ENCODE data around the gene KITLG.

The KITLG gene

DNA sequence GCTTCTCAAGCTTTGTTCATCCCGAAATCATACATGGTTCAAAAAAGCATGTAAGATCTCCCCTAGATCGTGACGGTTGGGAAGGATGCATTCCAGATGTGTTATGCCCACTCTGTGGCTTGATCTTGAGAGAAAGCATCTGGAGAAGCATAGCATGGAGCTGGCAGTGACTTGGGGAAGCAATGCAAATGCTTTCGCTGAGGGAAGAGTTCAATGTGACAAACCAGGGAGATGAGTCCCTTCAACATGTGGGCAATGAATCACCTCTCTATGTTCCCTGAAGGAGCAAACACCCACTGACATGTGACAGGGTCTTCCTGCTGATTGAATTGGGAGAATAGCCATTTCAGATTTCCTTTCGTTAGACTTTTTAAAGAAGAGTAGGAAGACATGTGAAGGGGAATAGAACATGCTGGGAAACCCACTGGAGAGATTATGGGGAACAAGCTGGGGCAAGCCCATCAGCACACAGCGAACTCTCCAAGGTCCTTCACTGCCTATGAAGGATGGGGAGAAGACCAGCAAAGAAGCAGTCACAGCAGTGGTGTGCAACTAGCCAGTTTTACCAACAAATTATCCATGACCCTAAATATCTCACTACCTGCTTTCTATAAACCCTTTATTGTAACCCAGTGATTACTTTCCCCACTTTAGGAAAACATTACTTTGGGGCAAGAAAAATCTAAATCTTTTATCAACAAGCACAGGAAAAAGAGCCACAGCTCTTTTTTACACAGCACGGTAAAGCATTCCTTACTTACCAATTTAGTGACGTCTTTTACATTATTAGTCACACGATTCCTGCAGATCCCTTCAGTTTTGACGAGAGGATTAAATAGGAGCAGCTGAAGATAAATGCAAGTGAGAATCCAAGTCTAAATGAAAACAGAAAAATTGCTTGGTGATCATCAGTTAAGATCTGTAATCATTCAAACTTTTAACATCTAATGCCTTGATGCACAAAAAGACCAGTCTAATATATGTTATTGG, 35.0 kb downstream of the KITLG start:
- peak; percentile 31 for DNase-seq (ENCODE audit: low read depth)
- TF ChIP-seq, protein P1, sequence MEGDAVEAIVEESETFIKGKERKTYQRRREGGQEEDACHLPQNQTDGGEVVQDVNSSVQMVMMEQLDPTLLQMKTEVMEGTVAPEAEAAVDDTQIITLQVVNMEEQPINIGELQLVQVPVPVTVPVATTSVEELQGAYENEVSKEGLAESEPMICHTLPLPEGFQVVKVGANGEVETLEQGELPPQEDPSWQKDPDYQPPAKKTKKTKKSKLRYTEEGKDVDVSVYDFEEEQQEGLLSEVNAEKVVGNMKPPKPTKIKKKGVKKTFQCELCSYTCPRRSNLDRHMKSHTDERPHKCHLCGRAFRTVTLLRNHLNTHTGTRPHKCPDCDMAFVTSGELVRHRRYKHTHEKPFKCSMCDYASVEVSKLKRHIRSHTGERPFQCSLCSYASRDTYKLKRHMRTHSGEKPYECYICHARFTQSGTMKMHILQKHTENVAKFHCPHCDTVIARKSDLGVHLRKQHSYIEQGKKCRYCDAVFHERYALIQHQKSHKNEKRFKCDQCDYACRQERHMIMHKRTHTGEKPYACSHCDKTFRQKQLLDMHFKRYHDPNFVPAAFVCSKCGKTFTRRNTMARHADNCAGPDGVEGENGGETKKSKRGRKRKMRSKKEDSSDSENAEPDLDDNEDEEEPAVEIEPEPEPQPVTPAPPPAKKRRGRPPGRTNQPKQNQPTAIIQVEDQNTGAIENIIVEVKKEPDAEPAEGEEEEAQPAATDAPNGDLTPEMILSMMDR (conservative IDR thresholded peaks at IDR 0.05; ENCODE audit: low read depth, low read length), result no peak

DNA sequence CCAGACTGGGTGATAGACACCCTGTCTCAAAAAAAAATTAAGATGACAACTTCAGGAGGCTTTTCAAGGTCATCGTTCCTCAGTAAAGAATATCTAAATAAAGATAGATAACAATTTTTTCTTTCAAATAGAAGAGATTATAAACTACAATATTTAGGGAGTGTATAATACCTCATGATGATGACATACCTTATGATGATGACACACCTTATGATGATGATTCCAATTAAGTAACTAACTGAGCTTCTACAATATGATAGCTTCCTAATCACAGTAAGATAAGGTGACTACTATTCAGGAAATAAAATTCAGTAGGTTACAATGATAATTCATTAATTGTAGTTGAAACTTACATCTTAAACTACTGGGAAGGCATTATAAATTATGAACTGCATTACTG, 40.4 kb downstream of the KITLG start:
- no peak overlapping the region for H3K4me3 ChIP-seq (ENCODE audit: low read depth, low read length)
- DNase-seq (ENCODE audit: low read depth), result no peak
- TF ChIP-seq, protein P1 (conservative IDR thresholded peaks at IDR 0.05; ENCODE audit: low read depth, low read length), result no peak

More for the DNA sequence above, 35.0 kb downstream of the KITLG start:
- H3K4me3 ChIP-seq (ENCODE audit: low read depth, low read length), result no peak overlapping the region

DNA sequence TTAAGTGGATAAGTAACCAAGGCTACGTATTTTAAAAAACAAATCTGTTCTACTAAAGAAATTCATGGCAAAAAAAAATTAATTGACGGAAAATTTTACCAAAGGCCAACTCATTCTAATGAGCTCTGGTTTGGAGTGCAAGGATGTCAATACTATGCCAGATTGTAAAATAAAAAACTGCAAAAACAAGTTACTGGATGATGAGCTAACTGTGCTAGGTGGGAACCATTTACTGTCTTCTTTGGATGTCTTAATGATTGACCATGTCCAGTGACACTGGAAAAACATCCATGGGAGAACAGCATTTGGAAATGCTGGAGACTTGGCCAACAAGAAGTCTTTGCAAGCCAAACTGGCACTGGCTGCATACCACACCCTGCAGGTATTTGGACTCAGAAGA, 41.6 kb downstream of the KITLG start:
- no peak overlapping the region for H3K4me3 ChIP-seq (ENCODE audit: low read depth, low read length)
- no peak for DNase-seq (ENCODE audit: low read depth)
- TF ChIP-seq, protein P1 (conservative IDR thresholded peaks at IDR 0.05; ENCODE audit: low read depth, low read length), result no peak

GRCh38 chr12:88538250-88538649, 42.0 kb downstream of the KITLG start:
- TF ChIP-seq, protein P1 (conservative IDR thresholded peaks at IDR 0.05; ENCODE audit: low read depth, low read length), result no peak
- H3K4me3 ChIP-seq (ENCODE audit: low read depth, low read length), result no peak overlapping the region
- peak; percentile 22 for DNase-seq (ENCODE audit: low read depth)

- TF ChIP-seq, protein P1 (conservative IDR thresholded peaks at IDR 0.05; ENCODE audit: low read depth, low read length), result no peak
- no peak for DNase-seq (ENCODE audit: low read depth)
Observed at GRCh38 chr12:88530868-88531267, 49.4 kb downstream of the KITLG start.

DNA sequence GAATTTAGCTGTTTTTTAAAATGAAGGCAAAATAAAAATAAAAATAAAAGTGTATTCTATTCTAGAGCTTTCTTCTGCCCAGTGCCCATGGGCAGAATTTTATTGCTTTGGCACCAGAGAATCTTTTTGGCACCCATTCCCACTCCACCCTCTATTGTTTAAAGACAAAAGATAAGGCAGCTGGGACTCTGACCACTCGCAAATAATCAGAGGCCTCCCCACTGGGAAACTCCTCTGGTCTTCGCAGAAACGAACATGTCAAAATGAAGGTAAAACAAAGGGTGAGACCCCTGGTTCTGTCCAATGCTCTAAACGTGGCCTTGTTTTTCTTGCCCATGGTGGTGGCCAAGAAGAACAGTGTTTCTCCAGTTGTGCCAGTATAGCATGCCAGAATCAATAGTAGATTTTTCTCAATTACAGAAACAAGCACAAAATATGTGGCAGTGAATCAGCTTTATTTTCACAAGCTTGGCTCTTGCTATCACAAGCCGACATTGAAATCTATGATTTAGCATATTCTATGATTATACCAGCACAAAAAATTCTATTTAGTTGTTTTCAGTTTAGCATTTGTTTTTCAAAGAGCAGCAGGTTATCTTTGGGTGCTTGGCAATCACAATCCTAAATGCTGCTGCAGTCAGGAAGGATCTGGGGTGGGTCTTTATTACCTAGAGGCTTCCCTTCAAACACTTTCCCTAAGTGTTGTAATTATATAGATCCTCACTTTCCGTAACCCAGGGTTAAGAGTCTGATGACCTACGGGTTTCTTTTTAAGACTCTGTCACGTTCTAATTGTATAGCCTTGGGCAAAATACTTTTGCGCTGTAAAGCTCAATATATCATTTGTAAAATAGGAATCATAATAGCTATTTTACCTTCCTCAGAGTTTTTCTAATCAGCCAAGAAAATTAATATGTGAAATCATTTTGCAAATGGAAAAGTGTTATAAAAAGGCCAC, 50.5 kb downstream of the KITLG start:
- H3K4me3 ChIP-seq (ENCODE audit: low read depth, low read length), result no peak overlapping the region
- TF ChIP-seq, protein P1 (conservative IDR thresholded peaks at IDR 0.05; ENCODE audit: low read depth, low read length), result no peak

More at GRCh38 chr12:88530868-88531267, 49.4 kb downstream of the KITLG start:
- H3K4me3 ChIP-seq (ENCODE audit: low read depth, low read length), result no peak overlapping the region

More for the DNA sequence above, 50.5 kb downstream of the KITLG start:
- DNase-seq (ENCODE audit: low read depth), result no peak
